ENCODE results near the gene RBM33.
A peak's percentile ranks its signal among the peaks of the same experiment; 100 is the strongest.
"Not testable (repeated sequence)": the region's sequence is repeated elsewhere in the genome, so short reads cannot be mapped to it uniquely, and the experiment has no call there.

The RBM33 gene

DNA sequence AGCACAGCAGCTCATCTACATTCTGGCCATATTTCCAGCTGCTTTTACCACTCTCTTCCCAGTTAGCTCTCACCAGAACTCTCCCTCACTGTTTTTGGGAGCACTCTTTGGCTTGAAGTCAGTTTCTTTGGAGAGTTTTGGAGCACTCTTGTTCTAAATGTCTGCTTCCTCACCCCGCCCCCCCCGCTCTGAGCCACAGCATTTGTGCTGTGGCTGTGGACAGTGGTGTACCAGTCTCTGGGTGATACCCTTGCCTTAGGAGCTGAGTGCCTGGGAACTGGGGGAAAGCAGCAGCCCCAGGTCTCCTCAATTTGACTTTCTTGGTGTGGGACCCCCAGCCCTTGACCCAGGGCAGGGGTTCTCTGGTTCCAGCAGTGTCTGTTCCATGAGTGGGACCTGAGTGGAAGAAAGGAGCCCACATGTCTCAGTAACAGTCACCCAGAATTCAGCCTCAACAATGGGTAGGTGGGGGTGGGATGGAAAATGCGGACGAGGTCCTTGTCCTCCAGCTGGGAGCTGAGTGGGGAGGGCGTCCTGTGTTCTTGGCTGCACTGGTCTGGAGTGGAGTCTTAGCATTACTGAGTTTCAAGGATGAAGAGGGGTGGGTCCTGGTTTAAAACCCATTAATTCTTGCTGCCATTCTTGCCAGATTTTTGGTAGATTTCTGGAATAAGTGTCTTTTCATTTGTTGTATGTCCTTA lies 18.0 kb downstream of the RBM33 start:
- DNase-seq (ENCODE audit: low spot score) = no peak

DNA sequence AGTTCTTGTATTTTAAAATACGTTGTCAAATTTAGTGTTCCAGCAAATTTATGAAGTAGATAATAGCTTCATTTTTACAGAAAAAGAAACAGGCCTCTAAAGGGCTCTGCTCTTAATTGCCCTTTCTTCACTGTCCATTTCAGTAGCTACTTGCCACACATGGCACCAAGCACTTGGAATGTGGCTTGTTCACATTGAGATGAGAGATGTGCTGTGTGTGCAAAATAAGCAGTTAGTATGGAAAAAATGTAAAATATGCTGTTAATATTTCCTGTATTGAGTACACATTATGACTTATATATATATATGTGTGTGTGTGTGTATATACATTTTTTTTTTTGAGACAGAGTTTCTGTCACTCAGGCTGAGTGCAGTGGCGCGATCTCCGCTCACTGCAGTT lies 19.5 kb downstream of the RBM33 start:
- DNase-seq (ENCODE audit: low spot score) = no peak

GRCh38 chr7:155665079-155665956 lies 20.9 kb downstream of the RBM33 start:
- no peak for DNase-seq (ENCODE audit: low spot score)

- DNase-seq (ENCODE audit: low spot score) = peak; percentile 71
These were observed 21.5 kb downstream of the RBM33 start for GRCh38 chr7:155665957-155666287.

DNA sequence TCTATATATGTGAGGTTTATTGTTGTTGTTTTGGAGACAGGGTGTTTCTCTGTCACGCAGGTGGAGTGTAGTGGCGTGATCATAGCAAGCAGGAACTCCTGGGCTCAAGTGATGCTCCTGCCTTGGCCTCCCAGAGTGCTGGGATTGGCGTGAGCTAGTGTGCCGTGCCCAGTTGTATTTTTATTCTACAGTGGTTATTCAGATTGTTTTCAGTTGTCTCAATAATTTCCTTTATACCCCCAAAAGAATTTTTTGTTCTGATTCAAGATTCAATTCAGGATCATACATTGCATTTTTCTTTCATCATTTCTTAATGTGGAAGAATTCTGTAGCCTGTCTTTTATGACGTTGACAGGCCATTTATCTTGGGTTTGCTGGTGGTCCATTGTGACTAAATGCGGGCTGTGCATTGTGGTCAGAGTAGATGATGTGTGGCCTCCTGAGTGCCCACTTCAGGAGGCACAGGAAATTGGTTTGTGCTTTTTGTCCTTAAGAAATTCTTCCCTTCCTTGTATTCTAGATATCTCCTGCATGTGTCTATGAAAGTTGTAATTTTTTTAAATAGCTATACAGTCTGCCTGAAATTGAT lies 22.9 kb downstream of the RBM33 start:
- DNase-seq (ENCODE audit: low spot score) = no peak

DNA sequence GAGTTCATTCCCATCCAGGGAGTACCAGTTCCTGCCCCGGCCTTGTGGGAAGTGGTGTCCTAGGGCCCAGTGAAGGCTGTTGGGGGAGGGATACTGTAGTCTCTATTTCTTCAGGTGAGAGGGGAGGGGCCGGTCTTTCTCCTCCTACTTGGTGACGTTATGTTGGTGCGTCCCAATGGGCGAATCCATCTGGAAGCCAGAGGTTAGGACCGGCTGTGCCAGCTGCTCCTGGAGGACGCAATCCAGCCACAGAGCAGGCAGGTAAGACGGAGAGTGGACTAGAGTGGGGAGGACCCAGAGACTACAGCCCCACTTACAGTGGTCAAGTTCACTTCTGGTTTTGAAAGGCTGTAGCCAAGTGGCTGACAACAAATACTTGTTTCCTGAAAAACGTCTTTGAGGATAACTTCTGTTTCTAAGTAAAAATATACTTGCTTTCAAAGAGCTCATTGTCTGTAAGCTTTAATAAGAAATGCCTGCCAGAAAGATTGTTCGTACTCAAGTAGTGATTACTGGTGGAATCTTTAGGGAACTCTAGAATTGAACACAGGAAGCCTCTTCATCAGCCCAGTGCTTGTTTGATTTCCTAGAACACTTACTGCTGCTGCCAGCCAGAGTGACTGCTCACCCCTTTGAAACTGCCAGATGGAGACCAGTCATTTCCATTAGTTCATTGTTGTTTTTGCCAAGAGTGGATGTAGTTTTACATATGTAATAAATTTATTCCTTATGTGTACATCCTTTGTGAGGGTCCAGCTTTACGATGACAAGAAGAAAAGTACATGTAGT lies 25.4 kb downstream of the RBM33 start:
- peak; percentile 59 for DNase-seq (ENCODE audit: low spot score)

DNA sequence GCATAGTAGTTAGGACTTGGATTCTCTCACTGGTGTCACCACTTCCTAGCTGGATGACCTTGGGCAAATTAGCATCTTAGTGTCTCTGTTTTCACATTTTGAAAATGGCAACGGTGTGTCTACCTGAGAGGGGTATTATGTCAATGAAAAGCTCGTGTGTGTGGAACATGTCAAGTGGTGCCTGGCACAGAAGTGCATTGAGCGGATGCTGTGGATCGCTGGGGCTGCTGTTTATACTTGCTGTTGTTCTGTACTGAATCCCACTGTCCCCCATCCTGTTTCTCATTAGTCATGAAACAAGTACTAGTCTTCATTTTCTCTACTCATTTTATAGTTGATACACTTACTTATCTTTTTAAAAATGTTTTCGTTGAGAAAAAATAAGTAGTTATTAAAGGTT lies 26.1 kb downstream of the RBM33 start:
- no peak for DNase-seq (ENCODE audit: low spot score)

- DNase-seq (ENCODE audit: low spot score) = no peak
These were observed 30.1 kb downstream of the RBM33 start for GRCh38 chr7:155674556-155674955.

GRCh38 chr7:155676052-155676451 lies 31.6 kb downstream of the RBM33 start:
- no peak for DNase-seq (ENCODE audit: low spot score)

GRCh38 chr7:155677688-155678087 lies 33.2 kb downstream of the RBM33 start:
- no peak for DNase-seq (ENCODE audit: low spot score)

DNA sequence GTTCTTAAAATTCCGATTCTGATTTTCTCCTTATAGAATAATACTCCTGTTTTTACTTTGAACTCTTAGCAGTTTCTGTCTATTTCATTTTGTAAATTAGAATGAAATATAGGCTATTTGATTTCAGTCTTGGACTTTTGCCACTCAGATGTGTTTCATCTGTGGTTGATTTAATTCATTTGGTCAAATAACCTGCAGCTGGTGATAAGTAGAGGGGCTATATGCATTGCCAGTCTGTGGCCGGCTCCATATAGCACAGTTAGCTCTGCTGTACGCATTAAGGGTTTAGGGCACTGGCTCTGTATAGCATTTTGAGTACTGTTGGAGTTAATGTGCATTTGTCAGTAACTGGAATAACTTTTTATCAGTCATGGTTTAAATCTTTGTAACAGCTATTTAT lies 35.7 kb downstream of the RBM33 start:
- DNase-seq (ENCODE audit: low spot score) = no peak

DNA sequence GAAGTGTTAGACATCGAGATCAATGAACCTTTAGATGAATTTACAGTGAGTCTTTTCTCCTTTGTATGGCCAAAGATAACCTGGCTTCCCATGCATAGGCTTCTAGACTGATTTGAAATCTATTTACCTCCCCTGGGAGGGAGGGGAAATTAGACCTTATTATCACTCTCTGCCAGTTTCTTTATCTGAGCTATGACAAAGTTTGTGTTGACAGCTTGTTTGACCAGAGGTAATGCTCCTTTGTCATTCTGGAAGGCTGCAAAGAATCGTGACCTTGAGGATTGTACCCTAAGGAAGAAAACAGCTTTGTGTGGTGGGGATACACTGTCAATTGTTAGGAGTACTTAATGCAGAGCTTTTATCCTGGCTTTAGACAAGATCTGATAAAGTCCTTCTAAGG lies 36.4 kb downstream of the RBM33 start:
- no peak for DNase-seq (ENCODE audit: low spot score)

GRCh38 chr7:155681663-155682062 lies 37.2 kb downstream of the RBM33 start:
- no peak for DNase-seq (ENCODE audit: low spot score)

DNA sequence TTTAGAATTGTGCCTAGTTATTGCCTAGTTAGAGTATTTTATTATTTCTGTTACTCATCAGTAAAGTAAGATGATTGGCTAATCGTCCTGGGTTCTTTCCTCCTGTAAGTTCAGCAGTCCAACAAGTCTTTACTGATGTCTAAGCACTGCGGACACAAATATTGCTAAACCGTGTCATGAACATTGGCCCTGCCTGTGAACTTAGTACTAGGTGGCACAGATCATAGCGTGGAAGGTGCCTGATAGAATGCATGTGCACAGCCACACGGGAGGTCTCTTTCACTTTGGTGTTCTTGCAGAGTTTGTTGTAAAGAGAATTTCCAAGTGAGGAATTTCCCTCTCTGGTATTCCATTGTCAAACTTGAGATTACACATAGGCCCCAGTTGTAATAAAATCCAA lies 38.0 kb downstream of the RBM33 start:
- no peak for DNase-seq (ENCODE audit: low spot score)

GRCh38 chr7:155683098-155683497 lies 38.6 kb downstream of the RBM33 start:
- no peak for DNase-seq (ENCODE audit: low spot score)

- DNase-seq (ENCODE audit: low spot score) = no peak
These were observed 39.3 kb downstream of the RBM33 start for GRCh38 chr7:155683714-155684113.

DNA sequence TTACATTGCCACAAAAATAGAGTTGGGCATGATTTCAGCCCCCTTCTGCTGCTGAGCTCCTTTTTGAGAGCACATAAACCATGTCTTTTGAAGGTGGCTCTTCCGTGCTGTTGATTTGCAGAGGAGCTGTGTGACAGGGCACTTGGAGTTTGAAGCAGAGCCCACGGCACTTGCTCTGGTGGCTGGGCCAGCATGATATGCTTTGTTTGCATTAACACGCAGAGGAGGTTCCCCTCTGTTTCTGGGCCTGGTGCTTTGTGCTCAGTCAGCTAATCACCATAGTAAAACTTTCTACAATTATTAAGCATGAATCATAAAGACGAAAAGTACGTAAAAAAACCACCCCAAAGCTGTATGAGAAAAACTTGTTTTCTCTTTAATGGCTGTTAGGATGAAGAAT lies 40.1 kb downstream of the RBM33 start:
- no peak for DNase-seq (ENCODE audit: low spot score)

DNA sequence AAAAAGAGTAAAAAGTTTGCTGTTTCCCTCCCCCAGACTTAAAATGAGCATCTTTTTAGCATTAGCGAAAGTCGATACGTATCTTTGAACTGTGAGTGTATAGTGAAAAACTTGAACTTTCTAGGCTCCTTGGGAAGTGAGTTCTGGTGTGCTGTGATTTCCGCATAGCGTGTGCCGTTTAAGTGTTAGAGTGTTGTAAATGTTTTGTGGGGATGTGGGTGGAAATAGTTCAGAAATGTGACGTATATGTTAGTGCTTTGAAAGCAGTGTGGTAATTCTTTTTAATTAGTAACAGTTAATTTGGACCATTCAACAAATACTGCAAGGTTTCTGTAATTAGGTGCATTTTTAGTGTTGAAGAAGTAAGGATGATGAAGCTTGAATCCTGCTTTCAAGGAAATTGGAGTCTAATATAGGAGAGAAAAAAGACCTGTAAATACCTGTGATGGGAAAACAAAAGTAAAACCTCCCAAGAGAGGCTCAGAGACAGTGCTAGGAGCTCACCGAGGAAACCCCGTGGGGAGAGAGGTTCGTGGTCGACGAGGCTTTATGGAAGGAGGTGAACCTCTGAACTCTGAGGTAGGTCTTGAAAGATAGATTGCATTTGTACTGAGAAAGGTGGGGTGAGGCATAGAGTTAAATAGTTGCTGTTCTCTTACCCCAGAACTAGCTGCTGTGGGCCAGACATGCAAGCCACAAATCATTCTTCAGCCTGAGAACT lies 40.8 kb downstream of the RBM33 start:
- no peak for DNase-seq (ENCODE audit: low spot score)

- no peak for DNase-seq (ENCODE audit: low spot score)
These were observed 41.3 kb downstream of the RBM33 start for GRCh38 chr7:155685791-155686160.

DNA sequence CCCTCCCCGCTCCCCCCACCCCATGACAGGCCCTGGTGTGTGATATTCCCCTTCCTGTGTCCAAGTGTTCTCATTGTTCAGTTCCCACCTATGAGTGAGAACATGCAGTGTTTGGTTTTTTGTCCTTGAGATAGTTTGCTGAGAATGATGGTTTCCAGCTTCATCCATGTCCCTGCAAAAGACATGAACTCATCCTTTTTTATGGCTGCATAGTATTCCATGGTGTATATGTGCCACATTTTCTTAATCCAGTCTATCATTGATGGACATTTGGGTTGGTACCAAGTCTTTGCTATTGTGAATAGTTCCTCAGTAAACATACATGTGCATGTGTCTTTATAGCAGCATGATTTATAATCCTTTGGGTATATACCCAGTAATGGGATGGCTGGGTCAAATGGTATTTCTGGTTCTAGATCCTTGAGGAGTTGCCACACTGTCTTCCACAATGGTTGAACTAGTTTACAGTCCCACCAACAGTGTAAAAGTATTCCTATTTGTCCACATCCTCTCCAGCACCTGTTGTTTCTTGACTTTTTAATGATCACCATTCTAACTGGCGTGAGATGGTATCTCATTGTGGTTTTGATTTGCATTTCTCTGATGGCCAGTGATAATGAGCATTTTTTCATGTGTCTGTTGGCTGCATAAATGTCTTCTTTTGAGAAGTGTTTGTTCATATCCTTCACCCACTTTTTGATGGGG lies 42.3 kb downstream of the RBM33 start:
- not testable (repeated sequence) for DNase-seq (ENCODE audit: low spot score)

- DNase-seq (ENCODE audit: low spot score) = not testable (repeated sequence)
These were observed 43.8 kb downstream of the RBM33 start for GRCh38 chr7:155688237-155688636.
